ENCODE data around the gene FADS3. TPM values are rescaled to one million over a fixed set of nuclear protein-coding genes. Genes with fewer than 3 reads are reported as not detected.
A peak's percentile ranks its signal among the peaks of the same experiment; 100 is the strongest.

The FADS3 gene, protein sequence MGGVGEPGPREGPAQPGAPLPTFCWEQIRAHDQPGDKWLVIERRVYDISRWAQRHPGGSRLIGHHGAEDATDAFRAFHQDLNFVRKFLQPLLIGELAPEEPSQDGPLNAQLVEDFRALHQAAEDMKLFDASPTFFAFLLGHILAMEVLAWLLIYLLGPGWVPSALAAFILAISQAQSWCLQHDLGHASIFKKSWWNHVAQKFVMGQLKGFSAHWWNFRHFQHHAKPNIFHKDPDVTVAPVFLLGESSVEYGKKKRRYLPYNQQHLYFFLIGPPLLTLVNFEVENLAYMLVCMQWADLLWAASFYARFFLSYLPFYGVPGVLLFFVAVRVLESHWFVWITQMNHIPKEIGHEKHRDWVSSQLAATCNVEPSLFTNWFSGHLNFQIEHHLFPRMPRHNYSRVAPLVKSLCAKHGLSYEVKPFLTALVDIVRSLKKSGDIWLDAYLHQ
- 73.5 and 91.4 TPM in 2 replicates for total RNA-seq (2014; rRNA removed; shearing (Covaris generic))
- polyA plus RNA-seq (2016; fragmentation: Nextera tagmentation; extraction: Ambion mirVana): 44.4 and 44.6 TPM in 2 replicates
- long read RNA-seq, transcript FADS3-201 (12 exons, 1,779 nt): major isoform, 5 of 8 reads
- long read RNA-seq, partial matches to known transcripts: 0 of 8 reads
- long read RNA-seq, other reads (novel, unspliced or antisense): 3 of 8 reads

DNA sequence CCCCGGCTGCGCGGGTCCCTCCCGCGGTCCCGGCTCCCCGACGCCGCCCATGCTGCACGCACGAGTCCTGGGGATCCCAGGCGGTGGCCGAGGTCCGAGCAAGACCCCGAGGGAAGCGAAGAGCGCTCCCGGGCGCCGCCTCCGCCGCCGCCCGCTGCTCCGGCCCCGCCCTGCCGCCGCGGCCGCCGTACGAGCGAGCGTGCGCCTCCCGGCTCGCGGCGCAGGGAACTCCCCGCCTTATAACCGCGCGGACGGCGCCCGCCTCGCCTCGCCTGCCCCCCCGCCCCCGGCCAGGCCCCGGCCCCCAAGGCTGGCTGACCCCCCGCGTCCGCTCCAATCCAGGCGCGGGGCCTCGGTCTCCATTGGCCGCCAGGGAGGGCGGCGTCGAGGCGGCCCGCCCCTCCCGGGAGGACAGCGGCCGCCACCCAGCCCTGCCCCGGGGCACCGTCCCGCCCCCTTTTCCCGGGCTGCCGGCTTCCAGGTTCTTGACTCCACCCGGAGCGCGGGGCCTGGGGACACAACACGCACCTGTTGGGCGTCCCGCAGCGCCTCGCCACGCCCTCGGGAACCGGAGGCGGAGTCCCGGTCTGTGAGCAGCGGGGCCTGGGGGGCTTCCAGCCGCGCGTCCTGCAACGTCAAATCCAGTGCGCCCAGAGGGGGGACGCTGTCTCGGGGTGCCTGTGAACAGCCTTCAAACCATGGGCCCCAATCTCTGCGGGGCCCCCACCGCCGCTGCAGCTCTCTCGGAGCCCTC is at the start of gene FADS3:
FADS3 (minus strand) TSS at position 215 of the 754 bp plus-strand sequence; CDS start at position 51, 164 bp downstream.
- Histone ChIP-seq H3K4me1 (ENCODE audit: insufficient read depth) (peaks cover 4% of the 10 kb centered on the region; the same call in 1 of the 2 replicates), H3K79me2 (replicated peaks; ENCODE audit: insufficient read depth) (peaks cover 13% of the 10 kb centered on the region), H3K27me3 (ENCODE audit: insufficient read depth) (no peaks in the 10 kb centered on the region), H3K4me2 (peak within 1 kb of the TSS; percentile 89), H2AFZ (peak within 1 kb of the TSS; percentile 95), H3F3A (replicated peaks; ENCODE audit: low read depth) (0 out of 2 replicates have a peak, but pooled peaks cover 5% of the 10 kb centered on the region), H3K4me3 (peak within 1 kb of the TSS; percentile 82), H4K20me1 (replicated peaks; ENCODE audit: insufficient read depth) (no peaks in the 10 kb centered on the region; the same call in 1 of the 2 replicates), H3K36me3 (ENCODE audit: insufficient read depth) (no peaks in the 10 kb centered on the region), H3K9me2 (ENCODE audit: insufficient read depth) (no peaks in the 10 kb centered on the region), H3K27ac (ENCODE audit: low read depth) (peak within 1 kb of the TSS; percentile 88)
- Mint-ChIP-seq H3K36me3 (ENCODE audit: low read depth) (peaks cover 4% of the 10 kb centered on the region), H3K4me1 (peaks cover 7% of the 10 kb centered on the region), H3K27ac (no peak within 1 kb of the TSS), H3K9me3 (no peaks in the 10 kb centered on the region; the same call in 2 of the 3 replicates), H3K27me3 (ENCODE audit: insufficient read depth, low read depth, poor library complexity) (peaks cover 5% of the 10 kb centered on the region), H3K4me3 (peak within 1 kb of the TSS; percentile 75)
- ATAC-seq (peak; percentile 87), DNase-seq (ENCODE audit: low spot score) (peak; percentile 94)
- peak; percentile 72 for TF ChIP-seq POLR2AphosphoS5 (IDR thresholded peaks at IDR 0.05; ENCODE audit: low read depth)
- no peak for TF ChIP-seq STAT1 (IDR thresholded peaks at IDR 0.05; ENCODE audit: unreplicated experiment)
- TF ChIP-seq CREB1 (CRISPR knock-in tag; IDR thresholded peaks at IDR 0.05; ENCODE audit: low read depth): peak; percentile 86

DNA sequence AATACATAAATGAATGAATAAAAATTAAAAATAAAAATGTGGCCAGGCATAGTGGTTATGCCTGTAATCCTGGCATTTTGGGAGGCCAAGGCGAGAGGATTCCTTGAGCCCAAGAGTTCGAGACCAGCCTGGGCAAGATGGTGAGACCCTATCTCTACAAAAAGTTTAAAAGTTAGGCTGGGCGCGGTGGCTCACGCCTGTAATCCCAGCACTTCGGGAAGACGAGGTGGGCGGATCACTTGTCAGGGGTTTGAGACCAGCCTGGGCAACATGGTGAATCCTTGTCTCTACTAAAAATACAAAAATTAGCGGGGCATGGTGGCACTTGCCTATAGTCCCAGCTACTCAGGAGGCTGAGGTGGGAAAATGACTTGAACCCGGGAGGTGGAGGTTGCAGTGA is 49.1 kb upstream of the FADS3 start:
- H3K27me3 ChIP-seq (ENCODE audit: insufficient read depth): no peaks in the 10 kb centered on the region
- no peaks in the 10 kb centered on the region for H3K36me3 ChIP-seq (ENCODE audit: insufficient read depth)
- no peak overlapping the region for H3K4me3 ChIP-seq
- no peaks in the 10 kb centered on the region for H3K27me3 Mint-ChIP-seq (ENCODE audit: insufficient read depth, low read depth, poor library complexity)
- H3K27ac ChIP-seq (ENCODE audit: low read depth): no peak overlapping the region
- no peaks in the 10 kb centered on the region for H3K4me1 ChIP-seq (ENCODE audit: insufficient read depth)
- H3K9me2 ChIP-seq (ENCODE audit: insufficient read depth): no peaks in the 10 kb centered on the region
- H4K20me1 ChIP-seq (replicated peaks; ENCODE audit: insufficient read depth): no peaks in the 10 kb centered on the region
- no peak overlapping the region for H3K27ac Mint-ChIP-seq
- no peaks in the 10 kb centered on the region for H3K4me1 Mint-ChIP-seq
- no peaks in the 10 kb centered on the region for H3F3A ChIP-seq (replicated peaks; ENCODE audit: low read depth)
- ATAC-seq: no peak
- no peak overlapping the region for H2AFZ ChIP-seq
- H3K4me3 Mint-ChIP-seq: no peak overlapping the region
- peaks cover 20% of the 10 kb centered on the region for H3K9me3 Mint-ChIP-seq
- DNase-seq (ENCODE audit: low spot score): no peak
- no peak overlapping the region for H3K4me2 ChIP-seq
- no peaks in the 10 kb centered on the region; the same call in 2 of the 3 replicates for H3K36me3 Mint-ChIP-seq (ENCODE audit: low read depth)
- no peaks in the 10 kb centered on the region for H3K79me2 ChIP-seq (replicated peaks; ENCODE audit: insufficient read depth)
- no peak for TF ChIP-seq EZH2phosphoT487 (IDR thresholded peaks at IDR 0.05; ENCODE audit: unreplicated experiment)
- no peak for TF ChIP-seq NANOG (IDR thresholded peaks at IDR 0.05; ENCODE audit: borderline replicate concordance)
- TF ChIP-seq CREB1 (CRISPR knock-in tag; IDR thresholded peaks at IDR 0.05; ENCODE audit: low read depth): no peak
- no peak for TF ChIP-seq JUNB (IDR thresholded peaks at IDR 0.05; ENCODE audit: unreplicated experiment)
- no peak for TF ChIP-seq ZNF331 (CRISPR knock-in tag; IDR thresholded peaks at IDR 0.05; ENCODE audit: low read depth)
- TF ChIP-seq, protein P1, sequence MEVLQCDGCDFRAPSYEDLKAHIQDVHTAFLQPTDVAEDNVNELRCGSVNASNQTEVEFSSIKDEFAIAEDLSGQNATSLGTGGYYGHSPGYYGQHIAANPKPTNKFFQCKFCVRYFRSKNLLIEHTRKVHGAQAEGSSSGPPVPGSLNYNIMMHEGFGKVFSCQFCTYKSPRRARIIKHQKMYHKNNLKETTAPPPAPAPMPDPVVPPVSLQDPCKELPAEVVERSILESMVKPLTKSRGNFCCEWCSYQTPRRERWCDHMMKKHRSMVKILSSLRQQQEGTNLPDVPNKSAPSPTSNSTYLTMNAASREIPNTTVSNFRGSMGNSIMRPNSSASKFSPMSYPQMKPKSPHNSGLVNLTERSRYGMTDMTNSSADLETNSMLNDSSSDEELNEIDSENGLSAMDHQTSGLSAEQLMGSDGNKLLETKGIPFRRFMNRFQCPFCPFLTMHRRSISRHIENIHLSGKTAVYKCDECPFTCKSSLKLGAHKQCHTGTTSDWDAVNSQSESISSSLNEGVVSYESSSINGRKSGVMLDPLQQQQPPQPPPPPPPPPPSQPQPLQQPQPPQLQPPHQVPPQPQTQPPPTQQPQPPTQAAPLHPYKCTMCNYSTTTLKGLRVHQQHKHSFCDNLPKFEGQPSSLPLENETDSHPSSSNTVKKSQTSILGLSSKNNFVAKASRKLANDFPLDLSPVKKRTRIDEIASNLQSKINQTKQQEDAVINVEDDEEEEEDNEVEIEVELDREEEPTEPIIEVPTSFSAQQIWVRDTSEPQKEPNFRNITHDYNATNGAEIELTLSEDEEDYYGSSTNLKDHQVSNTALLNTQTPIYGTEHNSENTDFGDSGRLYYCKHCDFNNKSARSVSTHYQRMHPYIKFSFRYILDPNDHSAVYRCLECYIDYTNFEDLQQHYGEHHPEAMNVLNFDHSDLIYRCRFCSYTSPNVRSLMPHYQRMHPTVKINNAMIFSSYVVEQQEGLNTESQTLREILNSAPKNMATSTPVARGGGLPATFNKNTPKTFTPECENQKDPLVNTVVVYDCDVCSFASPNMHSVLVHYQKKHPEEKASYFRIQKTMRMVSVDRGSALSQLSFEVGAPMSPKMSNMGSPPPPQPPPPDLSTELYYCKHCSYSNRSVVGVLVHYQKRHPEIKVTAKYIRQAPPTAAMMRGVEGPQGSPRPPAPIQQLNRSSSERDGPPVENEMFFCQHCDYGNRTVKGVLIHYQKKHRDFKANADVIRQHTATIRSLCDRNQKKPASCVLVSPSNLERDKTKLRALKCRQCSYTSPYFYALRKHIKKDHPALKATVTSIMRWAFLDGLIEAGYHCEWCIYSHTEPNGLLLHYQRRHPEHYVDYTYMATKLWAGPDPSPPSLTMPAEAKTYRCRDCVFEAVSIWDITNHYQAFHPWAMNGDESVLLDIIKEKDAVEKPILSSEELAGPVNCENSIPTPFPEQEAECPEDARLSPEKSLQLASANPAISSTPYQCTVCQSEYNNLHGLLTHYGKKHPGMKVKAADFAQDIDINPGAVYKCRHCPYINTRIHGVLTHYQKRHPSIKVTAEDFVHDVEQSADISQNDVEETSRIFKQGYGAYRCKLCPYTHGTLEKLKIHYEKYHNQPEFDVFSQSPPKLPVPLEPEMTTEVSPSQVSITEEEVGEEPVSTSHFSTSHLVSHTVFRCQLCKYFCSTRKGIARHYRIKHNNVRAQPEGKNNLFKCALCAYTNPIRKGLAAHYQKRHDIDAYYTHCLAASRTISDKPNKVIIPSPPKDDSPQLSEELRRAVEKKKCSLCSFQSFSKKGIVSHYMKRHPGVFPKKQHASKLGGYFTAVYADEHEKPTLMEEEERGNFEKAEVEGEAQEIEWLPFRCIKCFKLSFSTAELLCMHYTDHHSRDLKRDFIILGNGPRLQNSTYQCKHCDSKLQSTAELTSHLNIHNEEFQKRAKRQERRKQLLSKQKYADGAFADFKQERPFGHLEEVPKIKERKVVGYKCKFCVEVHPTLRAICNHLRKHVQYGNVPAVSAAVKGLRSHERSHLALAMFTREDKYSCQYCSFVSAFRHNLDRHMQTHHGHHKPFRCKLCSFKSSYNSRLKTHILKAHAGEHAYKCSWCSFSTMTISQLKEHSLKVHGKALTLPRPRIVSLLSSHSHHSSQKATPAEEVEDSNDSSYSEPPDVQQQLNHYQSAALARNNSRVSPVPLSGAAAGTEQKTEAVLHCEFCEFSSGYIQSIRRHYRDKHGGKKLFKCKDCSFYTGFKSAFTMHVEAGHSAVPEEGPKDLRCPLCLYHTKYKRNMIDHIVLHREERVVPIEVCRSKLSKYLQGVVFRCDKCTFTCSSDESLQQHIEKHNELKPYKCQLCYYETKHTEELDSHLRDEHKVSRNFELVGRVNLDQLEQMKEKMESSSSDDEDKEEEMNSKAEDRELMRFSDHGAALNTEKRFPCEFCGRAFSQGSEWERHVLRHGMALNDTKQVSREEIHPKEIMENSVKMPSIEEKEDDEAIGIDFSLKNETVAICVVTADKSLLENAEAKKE (CRISPR knock-in tag; IDR thresholded peaks at IDR 0.05): no peak
- TF ChIP-seq STAT1 (IDR thresholded peaks at IDR 0.05; ENCODE audit: unreplicated experiment): no peak
- TF ChIP-seq, protein P2, sequence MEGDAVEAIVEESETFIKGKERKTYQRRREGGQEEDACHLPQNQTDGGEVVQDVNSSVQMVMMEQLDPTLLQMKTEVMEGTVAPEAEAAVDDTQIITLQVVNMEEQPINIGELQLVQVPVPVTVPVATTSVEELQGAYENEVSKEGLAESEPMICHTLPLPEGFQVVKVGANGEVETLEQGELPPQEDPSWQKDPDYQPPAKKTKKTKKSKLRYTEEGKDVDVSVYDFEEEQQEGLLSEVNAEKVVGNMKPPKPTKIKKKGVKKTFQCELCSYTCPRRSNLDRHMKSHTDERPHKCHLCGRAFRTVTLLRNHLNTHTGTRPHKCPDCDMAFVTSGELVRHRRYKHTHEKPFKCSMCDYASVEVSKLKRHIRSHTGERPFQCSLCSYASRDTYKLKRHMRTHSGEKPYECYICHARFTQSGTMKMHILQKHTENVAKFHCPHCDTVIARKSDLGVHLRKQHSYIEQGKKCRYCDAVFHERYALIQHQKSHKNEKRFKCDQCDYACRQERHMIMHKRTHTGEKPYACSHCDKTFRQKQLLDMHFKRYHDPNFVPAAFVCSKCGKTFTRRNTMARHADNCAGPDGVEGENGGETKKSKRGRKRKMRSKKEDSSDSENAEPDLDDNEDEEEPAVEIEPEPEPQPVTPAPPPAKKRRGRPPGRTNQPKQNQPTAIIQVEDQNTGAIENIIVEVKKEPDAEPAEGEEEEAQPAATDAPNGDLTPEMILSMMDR (conservative IDR thresholded peaks at IDR 0.05; ENCODE audit: low read depth in 2 of 2): no peak
- no peak for TF ChIP-seq POLR2AphosphoS5 (IDR thresholded peaks at IDR 0.05; ENCODE audit: low read depth)
